NCI-H2171 treated with DMSO at 0.1 percent for 48 hours (cell line): ENCODE data around the gene COX7A1.
A peak's percentile ranks its signal among the peaks of the same experiment; 100 is the strongest.
"Not testable (repeated sequence)": the region's sequence is repeated elsewhere in the genome, so short reads cannot be mapped to it uniquely, and the experiment has no call there.

Source experiments
- DNase-seq: peaks from one replicate; lab custom pipeline; 2025; lab: John Stamatoyannopoulos, UW

Gene COX7A1

DNA sequence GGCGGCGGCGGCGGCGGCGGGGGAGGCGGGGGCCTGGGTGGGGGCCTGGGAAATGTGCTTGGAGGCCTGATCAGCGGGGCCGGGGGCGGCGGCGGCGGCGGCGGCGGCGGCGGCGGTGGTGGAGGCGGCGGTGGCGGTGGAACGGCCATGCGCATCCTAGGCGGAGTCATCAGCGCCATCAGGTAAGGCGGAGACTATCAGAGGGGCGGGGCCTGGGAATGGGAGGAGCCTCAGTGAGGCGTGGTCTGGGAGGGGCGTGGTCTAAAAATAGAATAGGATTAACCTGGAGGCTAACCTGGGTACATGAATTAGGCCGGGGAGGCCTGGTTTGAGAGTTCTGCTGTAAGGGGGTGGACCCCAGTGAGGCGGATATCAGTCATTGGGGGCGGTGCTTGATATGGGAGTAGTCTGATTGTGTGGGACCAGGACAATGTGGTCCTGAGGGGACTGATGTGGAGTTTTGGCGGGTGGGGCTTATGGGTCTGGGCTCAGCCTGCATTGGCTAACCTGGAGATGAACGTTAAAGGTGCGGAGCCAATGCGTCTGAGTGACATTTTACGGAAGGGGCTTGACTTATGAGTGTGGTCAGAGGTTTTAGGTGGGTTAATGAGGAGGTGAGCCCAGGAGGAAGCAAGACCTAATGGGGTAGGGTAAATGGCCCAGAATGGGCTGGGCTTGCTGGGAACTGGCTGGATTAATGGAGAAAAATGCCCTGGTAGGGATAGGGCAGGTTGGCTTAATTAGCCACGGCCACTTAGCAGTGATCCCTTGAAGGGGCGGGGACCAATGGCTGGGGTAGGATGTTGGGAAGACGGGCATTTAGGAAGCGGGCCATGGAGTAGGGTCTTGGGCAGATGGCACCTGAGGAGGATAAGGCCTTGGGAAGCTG, 11.0 kb downstream of the COX7A1 start:
- peak; percentile 81 for DNase-seq

DNA sequence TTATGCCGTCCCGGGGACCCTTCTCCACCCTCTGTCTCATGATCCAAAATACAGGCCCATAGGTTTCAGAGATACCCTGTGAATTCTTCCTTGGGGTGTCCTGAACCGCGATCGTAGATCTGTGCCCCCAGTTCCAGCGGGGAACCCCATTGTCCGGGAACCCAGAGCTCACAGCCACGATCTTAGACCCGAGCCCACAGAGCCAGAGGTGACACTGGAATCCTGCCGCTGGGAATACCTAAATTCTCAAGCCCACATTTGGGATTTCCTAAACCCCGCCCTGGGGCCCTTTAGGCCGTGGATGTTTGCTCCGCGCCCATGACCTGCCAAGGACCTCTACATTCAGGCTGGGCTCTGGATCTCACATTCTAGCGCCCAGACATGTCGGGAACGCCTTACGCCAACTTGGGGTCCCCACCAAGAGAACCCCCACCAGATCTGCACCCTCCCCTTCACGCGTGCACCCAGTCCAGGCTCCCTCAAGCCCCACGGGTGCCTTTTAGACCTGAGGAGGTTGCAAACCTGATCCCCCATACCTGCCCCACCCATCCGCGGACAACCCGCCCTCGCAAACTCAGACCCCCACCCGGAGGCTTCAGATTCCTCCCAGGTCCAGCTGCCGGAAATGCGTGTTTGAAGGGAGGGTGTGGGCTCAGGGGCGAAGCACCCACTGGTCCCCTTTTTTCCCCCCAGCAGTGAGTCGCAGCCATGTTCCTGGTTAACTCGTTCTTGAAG, 11.8 kb downstream of the COX7A1 start:
- DNase-seq, result peak; percentile 73

GRCh38 chr19:36139473-36140303, 12.6 kb downstream of the COX7A1 start, which contains the start of gene CAPNS1:
TSS of gene CAPNS1 (plus strand) at chr19:36140066. CDS start at chr19:36141012, 946 bp downstream.
- DNase-seq, result peak; percentile 91

DNA sequence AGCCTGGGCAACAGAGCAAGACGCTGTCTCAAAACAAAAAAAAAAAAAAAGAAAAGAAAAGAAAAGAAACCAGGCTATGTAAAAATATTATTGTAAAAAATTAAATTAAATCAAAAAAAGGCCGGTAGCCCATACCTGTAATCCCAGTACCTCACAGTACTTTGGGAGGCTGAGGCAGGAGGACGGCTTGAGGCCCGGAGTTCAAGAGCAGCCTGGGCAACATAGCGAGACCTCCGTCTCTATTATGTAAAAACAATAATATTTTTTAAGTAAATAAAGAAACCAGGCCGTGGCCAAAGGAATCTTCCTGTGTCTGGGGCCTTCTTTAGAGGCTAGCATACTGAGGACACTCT, 13.2 kb downstream of the COX7A1 start:
- no peak for DNase-seq

- DNase-seq, result no peak
Observed at GRCh38 chr19:36136964-36137686, 15.1 kb downstream of the COX7A1 start.

- not testable (repeated sequence) for DNase-seq
Observed at GRCh38 chr19:36134867-36135266, 17.4 kb downstream of the COX7A1 start.

- not testable (repeated sequence) for DNase-seq
Observed at GRCh38 chr19:36131221-36131620, 21.0 kb downstream of the COX7A1 start.

DNA sequence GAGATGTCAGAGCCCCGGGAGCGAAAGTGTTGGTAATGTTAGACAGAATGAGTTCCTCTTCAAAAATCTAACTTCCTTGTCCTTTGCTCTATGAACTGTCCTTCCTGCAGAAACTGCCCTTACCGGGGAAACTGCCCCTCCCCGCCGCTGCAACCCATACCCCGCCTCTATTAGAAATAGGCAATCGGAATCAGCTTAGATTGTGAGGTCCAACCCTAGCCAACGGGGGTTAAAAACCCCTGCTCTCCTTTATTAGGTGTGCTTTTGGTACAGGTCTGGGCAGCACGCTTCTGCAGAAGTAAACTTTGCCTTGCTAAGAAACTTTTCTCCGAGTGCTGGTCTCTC, 23.9 kb downstream of the COX7A1 start:
- no peak for DNase-seq

GRCh38 chr19:36125557-36125956, 26.7 kb downstream of the COX7A1 start:
- no peak for DNase-seq

DNA sequence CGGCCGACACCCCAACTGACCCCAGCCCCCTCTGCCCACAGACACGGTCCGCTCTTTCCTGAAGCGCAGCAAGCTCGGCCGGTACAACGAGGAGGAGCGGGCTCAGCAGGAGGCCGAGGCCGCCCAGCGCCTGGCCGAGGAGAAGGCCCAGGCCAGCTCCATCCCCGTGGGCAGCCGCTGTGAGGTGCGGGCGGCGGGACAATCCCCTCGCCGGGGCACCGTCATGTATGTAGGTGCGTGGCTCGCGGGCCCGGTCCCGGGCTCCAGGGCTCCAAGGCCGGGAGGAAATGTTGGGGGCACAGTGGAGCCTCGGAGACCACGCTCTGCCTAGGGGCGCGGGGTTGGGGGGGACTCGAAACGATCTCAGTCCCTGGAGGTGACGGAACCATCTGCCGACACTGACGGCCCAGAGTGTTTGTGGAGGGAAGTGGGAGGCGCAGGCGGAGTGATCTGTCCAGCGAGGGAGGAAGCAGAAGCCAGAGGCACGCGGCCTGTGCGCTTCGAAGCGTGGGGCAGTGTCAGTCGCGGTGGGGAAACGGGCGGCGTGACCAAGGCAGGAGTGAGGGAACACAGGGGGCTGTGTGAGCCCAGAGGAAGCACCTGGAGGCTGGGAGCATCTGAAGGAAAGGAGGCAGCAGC, 30.6 kb downstream of the COX7A1 start:
- no peak for DNase-seq

GRCh38 chr19:36120984-36121358, 31.3 kb downstream of the COX7A1 start:
- no peak for DNase-seq

DNA sequence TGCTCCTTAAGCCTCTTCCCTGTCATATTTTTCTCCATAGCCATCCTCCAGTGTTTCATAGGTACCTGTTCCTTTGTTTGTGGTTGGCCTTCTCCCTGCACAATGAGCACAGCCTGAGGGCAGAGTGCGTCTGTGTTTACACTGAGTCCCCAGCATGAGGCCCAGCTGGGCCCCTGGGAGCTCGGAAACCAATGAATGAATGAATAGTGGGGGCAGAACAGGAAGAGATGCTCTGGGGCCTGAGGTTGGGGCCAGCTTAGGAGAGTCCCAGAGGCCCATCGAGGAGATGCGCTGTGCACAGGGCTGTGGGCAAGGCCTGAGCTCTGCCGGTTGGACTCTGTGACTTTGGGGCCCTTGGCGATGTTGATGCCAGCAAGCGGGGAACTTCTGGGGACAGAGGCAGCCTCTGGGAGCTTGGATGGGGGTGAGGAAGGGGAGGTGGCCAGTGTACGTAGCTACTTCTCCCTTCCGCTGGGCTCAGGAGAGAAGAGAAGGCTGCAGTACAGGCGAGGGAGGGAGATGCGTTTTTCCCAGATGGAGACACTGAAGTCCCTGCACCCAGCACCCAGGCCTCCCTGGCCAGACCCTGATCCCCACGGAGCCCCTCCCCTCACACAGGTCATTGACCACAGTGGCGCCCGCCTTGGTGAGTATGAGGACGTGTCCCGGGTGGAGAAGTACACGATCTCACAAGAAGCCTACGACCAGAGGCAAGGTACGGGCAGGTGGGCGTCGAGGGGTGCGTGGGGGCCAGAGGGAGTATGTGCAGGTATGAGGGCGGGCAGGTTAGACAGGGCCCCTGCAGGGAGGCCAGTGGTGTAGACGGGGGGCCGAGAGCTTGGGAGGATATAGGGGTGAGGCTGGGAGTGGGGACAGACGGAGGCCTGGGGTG, 31.9 kb downstream of the COX7A1 start:
- DNase-seq, result no peak

DNA sequence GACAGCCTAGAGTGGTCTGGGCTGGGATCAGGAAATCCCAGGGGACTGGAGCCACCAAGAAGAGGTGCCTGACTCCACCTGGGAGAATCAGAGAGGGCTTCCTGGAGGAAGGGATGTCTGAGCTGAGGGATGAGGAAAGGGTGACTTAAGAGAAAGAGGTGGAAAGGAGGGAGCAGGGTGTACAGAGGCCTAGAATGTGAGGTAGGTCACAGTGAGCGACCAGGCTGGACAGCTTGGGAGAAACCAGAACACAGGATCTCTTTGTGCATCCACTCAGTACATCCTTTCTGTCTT, 36.0 kb downstream of the COX7A1 start:
- DNase-seq, result no peak

GRCh38 chr19:36115453-36116343, 36.5 kb downstream of the COX7A1 start, which contains the start of gene TBCB:
TSS of gene TBCB (plus strand) at chr19:36115468. CDS start at chr19:36115561, 93 bp downstream.
- DNase-seq, result no peak

GRCh38 chr19:36114721-36115452, 37.4 kb downstream of the COX7A1 start, which contains the start of gene POLR2I:
TSS of gene POLR2I (minus strand) at chr19:36114875. CDS start at chr19:36114856, 19 bp downstream.
- DNase-seq, result peak; percentile 100

- no peak for DNase-seq
Observed at GRCh38 chr19:36113894-36114720, 38.1 kb downstream of the COX7A1 start.

DNA sequence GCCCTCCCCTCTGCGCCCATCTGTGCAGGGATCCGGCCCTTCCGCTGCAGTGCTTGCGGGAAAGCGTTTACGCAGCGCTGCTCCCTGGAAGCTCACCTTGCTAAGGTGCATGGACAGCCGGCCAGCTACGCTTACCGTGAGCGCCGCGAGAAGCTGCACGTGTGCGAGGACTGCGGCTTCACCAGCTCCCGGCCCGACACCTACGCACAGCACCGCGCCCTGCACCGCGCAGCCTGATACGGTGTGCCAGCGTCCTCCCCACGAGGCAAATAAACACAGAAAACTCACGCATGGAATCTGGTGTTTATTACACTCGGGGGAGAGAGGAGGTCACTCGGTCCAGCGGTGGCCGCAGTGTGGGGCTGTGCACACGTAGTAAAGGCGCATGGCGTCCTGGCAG, 38.8 kb downstream of the COX7A1 start:
- no peak for DNase-seq

DNA sequence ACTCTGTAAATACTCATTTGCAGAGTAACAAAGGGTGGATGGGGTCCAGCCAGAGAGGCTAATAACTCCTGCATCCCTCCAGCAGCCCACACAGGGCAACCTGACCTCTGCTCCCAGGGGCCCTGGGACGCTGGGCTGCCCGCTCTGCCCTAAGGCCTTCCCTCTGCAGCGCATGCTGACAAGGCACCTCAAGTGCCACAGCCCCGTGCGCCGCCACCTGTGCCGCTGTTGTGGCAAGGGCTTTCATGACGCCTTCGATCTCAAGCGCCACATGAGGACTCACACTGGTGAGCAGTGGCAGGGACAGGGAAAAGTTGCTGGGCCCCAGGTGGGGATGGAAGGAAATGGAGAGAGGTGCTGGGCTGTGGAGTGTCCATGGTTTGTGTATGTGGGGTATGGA, 39.6 kb downstream of the COX7A1 start:
- DNase-seq, result no peak
